Lower leg skin (tissue), 3 donors: ENCODE results near the gene ECE1.

Experiments
- CTCF ChIP-seq, 3 donors: fragments of 450-650 bp; IDR thresholded peaks; one replicate each; pipeline ENCODE4 v1.5.1; 2016; ENCODE audit warnings: antibody characterized with exemption in 3 of 3, mild to moderate bottlenecking in 3 of 3, moderate library complexity in 2 of 3
- POLR2A ChIP-seq, 2 donors: fragments of 450-650 bp; IDR thresholded peaks; one replicate each; pipeline ENCODE4 v1.6.1; 2016 to 2017; ENCODE audit warnings: antibody characterized with exemption in 2 of 2, mild to moderate bottlenecking in 1 of 2, moderate library complexity in 1 of 2

GRCh38 chr1:21290546-21290944, 282 bp upstream of the ECE1 start:
- TF ChIP-seq CTCF (IDR thresholded peaks at IDR 0.05): no peak
- TF ChIP-seq POLR2A (IDR thresholded peaks at IDR 0.05): no peak
